ENCODE results near the gene APOA4. TPM values are rescaled to one million over a fixed set of nuclear protein-coding genes. Genes with fewer than 3 reads are reported as not detected.

APOA4 gene
- total and polyA plus RNA-seq, 2 donors (not counting 3 experiments of a cell fraction or from before 2014, with no cell fraction given) = not detected

- H2AFZ ChIP-seq (ENCODE audit: low read depth, low read length) = no peak overlapping the region
- H3K36me3 ChIP-seq (ENCODE audit: control insufficient read depth in 2 of 2, extremely low read depth in 1 of 2, insufficient read depth in 2 of 2, low read length in 2 of 2) = no peaks in the 10 kb centered on the region
- no peaks in the 10 kb centered on the region for H3K79me2 ChIP-seq (ENCODE audit: control insufficient read depth, insufficient read depth, low read length)
- no peak overlapping the region for H3K4me2 ChIP-seq (ENCODE audit: insufficient read depth, low read length)
- POLR2A ChIA-PET = no interaction called here
- H4K20me1 ChIP-seq (replicated peaks; ENCODE audit: control insufficient read depth, extremely low read depth, insufficient read depth, low read length) = no peaks in the 10 kb centered on the region
- no peak for FAIRE-seq
- H3K27ac ChIP-seq (ENCODE audit: insufficient read depth, low read depth, low read length) = no peak overlapping the region
- H3K4me1 ChIP-seq (ENCODE audit: control insufficient read depth, extremely low read depth, insufficient read depth, low read length) = no peaks in the 10 kb centered on the region
- no peak for DNase-seq (ENCODE audit: low read depth, low spot score)
- no peaks in the 10 kb centered on the region for H3K9me1 ChIP-seq (replicated peaks; ENCODE audit: control insufficient read depth, extremely low read depth, insufficient read depth, low read length)
- CTCF ChIA-PET = interaction anchor here (1.8 to 2.9 kb wide), 2 partner anchors 9 to 35 kb away, joined by 8 to 14 read pairs; partner anchors contain the start of gene APOA5
- BruUV-seq (replicated peaks) = no TSS peak
- intact Hi-C loops (cut with micrococcal nuclease) = no loop called here
- H3K9me3 ChIP-seq (replicated peaks; ENCODE audit: control insufficient read depth, insufficient read depth, low read length) = no peaks in the 10 kb centered on the region
- no peak overlapping the region for H3K9ac ChIP-seq (replicated peaks; ENCODE audit: extremely low read depth, insufficient read depth, low read length)
- dilution Hi-C loops (cut with MboI; ENCODE audit: extremely low pct_ligation_motif_present, low sequenced_read_pairs) = no loop called here
- H3K4me3 ChIP-seq (replicated peaks in 1 of 3; ENCODE audit: insufficient read depth in 1 of 3, low read depth in 1 of 3, low read length in 3 of 3) = no peak overlapping the region
- peaks cover 4 to 8% of the 10 kb centered on the region in 2 experiments for H3K27me3 ChIP-seq (ENCODE audit: control insufficient read depth in 2 of 2, insufficient read depth in 2 of 2, low read length in 2 of 2)
- TF ChIP-seq MYC (IDR thresholded peaks at IDR 0.05; ENCODE audit: low read depth, low read length) (no peak), EZH2 (IDR thresholded peaks at IDR 0.05; ENCODE audit: borderline replicate concordance, low read depth, low read length, severe bottlenecking) (no peak), CTCF (IDR thresholded peaks at IDR 0.05; ENCODE audit: extremely low read depth in 1 of 2, insufficient read depth in 1 of 2, low read depth in 1 of 2, low read length in 2 of 2) (no peak), JUN (IDR thresholded peaks at IDR 0.05; ENCODE audit: borderline replicate concordance, insufficient read depth, insufficient read length, low read depth) (no peak), MAX (IDR thresholded peaks at IDR 0.05; ENCODE audit: insufficient read depth, insufficient read length) (no peak), FOS (IDR thresholded peaks at IDR 0.05; ENCODE audit: borderline replicate concordance, insufficient read depth, low read length) (no peak), POLR2AphosphoS5 (IDR thresholded peaks at IDR 0.05; ENCODE audit: insufficient read depth, low read depth, low read length) (no peak), POLR2A (IDR thresholded peaks at IDR 0.05; ENCODE audit: low read depth, low read length) (no peak), GATA2 (IDR thresholded peaks at IDR 0.05; ENCODE audit: insufficient read depth, insufficient read length, low read depth, low read length) (no peak)
Observed at GRCh38 chr11:116800610-116801009, 22.5 kb downstream of the APOA4 start.
